HG03442 (cell line): ENCODE measurements around the gene GRM8.
A peak's percentile ranks its signal among the peaks of the same experiment; 100 is the strongest.

Source experiments
- ATAC-seq: cut with Tn5 transposase; IDR thresholded peaks from one replicate; pipeline ENCODE4 v1.9.1; 2021; ENCODE audit warnings: mild to moderate bottlenecking, moderate library complexity; ENCODE audit not compliant: unreplicated experiment

Gene GRM8

DNA sequence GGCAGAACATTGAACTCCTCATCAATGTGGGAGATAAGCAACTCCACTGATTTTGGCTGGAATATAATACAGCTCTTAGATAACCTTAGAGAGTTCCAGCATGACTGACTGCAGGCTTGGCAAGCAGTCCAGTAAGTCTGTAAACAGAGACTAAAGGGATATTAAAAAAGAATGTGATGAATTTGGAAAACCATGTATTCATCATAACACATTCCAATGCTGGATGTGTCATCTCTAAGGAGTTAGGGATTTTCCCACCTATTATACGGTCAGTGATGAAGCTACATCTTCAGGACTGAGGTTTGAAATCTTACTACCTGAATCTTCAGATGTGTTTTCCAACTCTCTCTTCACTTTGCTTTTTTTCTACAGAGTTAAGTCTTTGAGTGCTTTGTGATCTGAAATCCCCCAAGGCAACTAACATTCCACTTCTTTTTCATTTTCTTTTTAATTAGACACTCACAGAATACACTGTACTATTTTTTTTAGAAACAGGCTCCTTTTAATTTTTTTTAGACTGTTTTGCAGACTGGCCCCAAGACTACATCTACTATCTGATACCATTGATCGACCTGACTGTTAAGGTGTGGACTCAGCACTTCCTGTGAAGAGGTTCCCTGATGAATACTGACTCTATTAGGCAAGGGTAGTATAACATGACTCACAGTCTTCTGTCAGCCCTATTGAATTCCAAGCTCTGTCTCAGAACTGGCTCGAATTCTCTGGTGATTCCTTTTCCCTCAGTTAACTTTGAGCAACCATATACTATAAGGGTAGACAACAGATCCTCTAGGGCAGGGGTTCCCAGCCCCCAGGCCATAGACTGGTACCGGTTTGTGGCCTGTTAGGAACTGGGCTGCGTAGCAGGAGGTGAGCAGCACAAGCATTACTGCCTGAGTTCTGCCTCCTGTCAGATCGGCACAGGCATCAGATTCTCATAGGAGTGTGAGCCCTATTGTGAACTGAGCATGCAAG lies 678.2 kb downstream of the GRM8 start:
- ATAC-seq: no peak

DNA sequence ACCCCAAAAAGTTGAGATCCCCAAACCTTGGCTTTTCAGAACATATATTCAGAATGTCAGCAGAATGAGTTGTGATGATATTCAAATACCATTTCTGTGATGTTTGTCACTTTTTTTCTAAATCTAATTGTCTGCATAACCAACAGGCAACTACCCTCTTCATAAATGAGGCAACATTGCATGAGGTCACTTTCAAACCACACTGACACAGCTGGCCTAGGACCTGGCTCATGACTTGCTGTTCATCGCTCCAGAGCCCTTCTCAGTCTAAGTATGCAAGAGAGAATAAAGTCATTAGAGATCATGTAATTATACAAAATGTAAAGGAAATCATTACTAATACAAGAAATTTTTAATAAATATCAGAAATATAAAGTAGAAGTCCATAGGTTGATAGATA lies 681.9 kb downstream of the GRM8 start:
- ATAC-seq: no peak

DNA sequence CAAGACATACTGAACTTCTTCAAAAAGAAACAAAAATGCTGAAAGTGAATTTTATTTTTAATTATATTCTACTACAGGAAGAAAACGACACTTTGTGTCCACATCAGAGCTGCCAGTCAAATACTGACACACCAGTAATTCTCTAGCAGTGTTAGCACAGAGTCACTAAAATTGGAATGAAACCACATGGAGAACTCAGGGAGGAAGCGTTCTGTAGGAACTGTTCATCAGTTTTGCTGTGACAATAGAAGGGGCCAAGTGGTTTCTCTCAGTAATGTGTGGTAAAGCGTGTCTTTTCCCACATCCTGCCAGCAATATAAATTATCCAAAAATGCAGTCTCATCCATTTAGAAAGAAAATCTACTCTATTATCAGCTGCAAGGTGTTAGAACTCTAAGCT lies 683.3 kb downstream of the GRM8 start:
- ATAC-seq: peak; percentile 75

DNA sequence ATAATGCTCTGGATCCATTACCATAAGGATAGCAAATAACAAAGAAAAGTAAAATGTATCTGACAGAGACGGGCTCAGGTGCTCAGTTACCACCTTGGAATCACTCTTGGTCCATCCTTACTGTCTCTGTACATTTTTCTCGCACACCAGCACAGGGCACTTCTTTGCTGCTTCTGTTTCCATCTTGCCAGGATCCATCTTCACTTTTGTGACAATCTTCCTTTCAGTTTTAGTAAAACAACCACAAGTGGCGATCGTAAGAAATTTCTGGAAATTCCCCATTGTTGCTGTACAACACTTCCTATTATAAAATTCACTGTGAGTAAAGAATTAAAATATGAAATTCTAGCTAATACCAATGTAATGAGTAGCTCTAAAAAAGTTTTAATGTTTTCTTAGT lies 695.5 kb downstream of the GRM8 start:
- peak; percentile 65 for ATAC-seq

DNA sequence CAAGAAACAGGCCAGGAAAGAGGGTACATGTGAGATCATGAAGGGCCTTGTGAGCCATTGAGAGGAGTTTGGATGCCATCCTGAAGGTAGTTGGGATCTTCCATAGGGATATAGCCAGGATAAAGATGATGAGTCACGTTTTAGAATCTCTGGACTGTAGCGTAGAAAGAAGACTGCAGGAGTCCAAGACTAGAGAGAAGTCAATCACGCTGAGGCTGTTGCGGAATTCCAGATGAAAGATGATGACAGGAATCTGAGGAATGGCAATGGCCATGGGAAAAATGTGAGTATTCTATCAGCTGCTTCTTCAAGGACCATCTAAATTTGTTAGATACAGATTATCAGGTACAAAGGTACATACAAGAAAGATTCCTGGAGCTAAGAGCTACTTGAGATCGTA lies 711.3 kb downstream of the GRM8 start:
- ATAC-seq: no peak

DNA sequence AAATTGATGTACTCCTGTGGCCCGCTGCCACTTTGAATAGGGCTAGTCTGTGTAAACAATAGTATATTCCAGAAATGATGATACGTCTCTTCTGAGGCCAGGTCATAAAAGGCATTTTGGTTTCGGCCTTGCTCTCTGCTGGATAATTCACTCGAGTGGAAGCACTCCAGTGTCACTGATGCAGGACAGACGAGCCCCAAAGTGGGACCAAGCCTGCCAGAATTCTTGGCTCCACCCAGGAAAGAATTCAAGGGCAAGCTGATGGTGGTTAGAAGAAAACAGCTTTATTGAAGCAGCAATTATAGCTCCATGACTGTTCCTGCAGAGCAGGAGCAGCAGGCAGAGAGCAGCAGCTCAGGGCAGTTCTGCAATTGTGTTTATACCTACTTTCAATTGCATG lies 717.6 kb downstream of the GRM8 start:
- ATAC-seq: no peak

DNA sequence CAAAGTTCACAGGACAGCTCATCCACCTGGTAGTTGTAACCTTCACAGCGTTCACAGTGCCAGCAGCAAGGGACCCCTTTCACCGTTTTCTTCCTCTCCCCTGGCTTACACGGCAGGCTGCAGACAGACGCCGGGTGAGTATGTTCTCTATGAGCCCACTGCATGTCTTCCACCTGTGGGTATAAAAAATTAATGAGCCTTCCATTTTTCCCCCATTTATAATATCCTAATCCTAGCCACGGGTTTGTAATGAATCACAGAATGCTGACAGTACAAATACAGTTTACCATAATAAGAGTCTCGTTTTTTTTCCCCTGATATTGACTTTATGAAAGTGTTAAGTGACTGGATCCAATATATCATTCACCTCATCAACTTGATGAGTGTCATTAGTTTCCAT lies 719.0 kb downstream of the GRM8 start:
- no peak for ATAC-seq

DNA sequence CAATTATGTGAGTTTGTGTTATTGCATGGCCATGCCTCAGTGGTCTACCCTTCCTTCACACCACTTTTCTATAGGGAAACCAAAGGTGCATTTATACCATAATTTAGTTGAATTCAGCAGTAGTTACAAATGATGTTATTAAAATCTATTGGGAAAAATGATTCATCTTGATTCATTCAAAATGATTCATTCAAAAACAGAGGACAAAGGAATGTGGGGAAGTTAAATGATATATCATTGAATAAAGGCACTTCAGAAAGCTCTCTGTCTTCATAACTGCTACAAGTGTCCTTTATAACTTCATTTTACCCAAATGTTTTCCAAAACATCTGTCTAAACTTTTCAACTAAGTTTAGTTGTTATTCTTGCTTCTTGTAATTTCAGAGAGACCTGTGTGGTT lies 722.9 kb downstream of the GRM8 start:
- no peak for ATAC-seq

DNA sequence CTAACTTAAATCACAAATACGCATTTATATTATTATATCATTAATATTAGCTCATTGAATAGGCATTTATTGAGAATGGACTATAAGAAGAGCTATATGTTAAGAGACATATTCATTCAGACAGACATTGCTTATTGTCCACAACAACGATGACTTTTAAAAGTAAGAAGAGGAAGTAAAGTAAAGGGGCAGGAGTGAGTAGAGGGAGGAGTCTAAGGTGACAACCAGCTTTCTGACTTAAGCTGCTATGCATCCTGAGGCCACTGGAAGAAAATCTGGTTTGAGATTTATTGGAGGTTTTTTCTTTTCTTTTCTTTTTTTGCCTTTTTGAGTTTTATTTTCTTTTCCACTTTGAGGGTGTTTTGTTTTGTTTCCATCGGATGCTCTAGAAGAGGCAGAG lies 723.5 kb downstream of the GRM8 start:
- ATAC-seq: no peak

DNA sequence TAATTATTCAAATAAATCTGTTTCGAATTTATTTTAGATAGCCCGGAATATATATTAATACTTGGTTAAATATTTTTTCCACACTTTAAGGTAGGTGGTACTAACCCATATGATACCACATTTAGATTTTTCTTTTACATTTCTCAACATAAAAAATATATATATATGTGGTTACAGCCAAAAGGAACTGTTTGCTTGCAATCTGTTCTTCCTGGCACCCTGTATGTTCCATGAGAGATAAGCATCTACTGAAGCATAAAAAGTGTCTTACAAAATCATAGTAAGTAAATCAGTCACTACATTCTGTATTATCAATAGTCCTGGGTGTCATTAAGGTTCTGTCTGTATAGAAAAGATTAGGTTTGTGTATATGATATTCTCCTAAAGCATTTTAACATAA lies 726.8 kb downstream of the GRM8 start:
- ATAC-seq: no peak

DNA sequence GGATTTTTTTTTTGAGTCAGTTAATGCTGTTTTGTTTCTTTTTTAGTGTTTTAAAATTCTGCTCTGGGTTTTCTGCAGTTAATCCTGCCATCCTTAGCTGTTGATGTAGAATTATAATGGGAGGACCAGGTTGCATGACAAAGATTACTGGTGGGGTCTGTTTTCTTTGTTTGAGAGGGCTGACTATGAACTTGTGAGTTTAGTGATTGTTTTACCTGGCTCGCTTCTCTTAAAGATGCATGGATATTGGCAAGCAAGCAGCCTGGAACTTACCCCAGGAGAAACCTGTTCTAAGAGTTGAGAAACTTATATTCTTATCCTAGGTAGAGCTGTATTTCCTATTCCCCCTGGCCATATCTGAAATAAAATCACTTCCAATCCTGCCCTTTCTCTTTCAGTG lies 727.8 kb downstream of the GRM8 start:
- no peak for ATAC-seq

DNA sequence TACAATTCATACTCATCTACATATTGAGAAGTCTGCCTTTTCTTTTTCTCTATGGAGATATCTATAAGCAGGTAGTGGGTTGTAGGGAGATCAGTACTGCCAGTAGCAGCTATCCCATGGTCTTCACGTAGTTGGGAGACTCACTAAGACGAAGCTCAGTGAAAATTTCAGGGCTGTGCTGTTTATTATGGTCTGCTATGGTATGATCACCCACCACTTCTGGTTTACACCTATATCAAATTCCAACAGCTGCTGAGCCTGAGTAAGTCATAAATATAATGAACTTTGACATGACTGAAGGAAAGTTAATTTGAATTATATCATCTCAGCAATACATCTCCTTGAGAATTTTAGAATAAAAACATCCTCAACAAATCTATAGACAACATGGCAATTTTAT lies 741.7 kb downstream of the GRM8 start:
- ATAC-seq: no peak

DNA sequence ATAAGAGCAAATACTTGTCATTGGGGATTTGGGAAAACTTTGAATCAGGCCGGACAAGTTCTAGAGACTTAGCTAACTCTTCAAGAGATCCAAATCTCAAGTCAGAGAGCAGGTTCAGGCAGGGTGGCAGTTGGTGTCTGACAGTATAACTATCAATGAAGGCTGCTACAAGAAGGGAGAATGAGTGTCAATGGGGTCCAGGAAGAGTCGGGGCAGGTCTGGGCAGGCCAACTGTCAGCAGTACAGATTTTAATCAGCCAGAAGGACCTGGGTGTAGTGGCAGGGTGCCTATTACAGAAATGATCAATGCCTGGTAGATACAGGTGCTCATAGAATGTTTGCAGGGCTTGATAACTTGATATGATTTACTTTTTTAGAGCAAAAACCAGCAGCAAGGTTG lies 751.1 kb downstream of the GRM8 start:
- ATAC-seq: peak; percentile 91

DNA sequence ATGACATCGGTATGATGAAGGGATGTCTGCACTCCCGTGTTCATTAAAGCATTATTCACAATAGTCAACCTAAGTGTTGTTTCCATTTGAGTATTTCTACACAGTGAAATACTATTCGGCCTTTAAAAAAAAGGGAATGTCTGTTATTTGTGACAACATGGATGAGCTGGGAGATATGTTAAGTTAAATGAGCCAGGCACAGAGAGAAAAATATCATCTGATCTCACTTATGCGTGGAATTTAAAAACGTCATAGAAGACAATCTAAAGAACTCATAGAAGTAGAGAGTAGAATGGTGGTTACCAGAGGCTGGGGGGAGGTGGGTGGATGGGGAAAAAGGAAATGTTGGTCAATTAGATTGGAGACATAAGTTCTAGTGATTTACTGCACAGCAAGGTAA lies 753.3 kb downstream of the GRM8 start:
- ATAC-seq: no peak

DNA sequence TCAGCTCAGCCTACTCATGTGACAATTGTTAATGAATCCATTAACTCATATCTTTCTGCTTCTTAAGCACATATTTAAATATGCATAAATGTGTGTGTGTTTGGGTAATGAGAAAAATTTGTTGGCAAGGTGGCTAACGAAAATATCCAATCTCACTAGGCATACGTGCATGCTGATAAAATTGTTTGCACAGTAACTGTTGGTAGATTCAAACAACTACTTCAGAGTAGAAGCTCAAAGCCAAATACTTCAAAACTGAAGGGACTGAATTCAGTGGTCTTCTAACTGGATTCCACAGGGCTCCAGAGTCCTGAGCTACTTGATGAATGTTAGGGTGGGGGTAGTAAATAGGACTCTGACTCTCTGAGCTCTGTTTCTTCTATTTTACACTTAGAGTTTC lies 757.0 kb downstream of the GRM8 start:
- ATAC-seq: no peak

DNA sequence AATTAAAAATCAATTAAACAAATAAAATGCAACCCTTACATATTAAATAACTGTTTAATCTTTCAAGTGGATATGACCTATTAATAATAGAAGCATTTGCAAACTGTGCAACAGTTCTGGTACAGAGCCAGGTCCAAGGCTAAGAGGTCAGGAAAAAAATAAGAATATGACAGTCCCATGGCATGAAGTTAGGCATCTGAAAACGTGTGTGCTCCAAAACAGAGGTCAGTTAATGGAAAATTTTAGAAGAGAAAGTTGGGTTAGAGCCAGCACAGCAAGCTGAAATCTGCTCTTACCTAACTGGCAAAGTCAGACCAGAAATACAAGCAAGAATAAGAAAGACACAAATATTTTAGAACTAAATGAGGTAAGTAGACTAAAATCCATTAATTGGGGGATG lies 757.7 kb downstream of the GRM8 start:
- ATAC-seq: no peak

DNA sequence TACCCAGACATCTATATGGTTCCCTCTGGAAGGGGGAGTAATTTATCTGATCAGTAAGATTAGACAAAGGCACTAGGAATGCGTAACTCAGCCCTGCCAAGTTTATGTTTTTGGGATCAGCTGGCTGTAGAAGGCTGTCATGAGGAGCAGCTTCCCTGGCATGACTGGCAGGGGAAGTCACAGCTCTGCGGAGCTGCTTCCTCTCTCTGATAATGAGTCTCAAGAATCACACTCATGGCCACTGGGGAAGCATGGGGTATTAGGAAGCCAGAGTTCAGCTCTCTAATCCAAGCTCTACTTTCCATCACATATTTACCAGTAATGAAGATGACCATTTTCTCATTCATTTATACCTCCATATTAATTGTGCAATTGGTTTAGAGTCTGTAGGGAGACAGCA lies 758.9 kb downstream of the GRM8 start:
- ATAC-seq: no peak

DNA sequence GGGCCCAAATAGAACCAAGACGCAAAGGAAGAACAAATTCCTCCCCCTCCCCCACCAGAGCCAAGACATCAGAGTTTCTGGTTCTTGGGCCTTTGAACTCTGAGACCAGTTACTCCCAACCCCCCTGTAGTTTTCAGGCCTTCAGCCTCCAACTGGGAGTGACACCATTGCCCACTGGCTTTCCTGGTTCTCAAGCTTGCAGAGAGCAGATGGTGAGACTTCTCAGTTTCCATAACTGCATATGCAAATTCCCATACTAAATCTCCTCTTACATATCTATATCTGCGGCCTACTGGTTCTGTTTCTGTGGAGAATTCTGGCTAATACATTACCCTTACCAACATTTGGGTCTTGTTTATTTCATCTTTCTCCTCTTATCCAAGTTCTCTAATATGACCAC lies 762.9 kb downstream of the GRM8 start:
- no peak for ATAC-seq

DNA sequence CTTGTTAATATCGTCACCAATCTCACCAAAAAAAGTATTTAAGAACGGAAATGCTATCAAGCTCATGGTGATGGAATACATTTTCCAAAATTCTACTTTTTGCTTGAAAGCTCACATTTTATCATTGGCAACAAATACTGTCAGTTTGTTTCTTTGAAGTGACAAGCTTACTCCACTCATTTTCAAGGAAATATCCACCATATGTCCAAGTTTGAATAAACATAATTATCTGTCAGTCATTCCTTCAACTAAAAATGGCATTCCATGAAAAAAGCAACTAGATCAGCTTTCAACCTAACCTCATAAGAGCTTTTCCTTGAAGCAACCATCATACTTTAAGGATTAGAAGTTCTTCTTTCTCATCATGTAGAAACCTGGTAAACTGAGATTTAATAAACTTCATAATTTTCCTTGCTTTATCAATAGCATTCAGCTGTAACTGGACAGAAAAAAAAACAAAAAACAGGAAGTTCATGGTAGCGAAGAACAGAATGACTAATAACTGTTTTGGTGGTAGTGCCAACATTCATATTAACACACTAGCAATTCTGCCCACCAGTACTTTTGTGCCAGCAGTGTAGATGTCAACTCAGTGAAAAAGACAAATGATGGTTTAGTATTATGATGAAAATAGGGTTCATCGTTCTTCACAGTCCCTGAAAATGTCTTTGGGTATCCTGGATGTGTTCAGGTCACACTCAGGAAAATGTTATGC lies 764.9 kb downstream of the GRM8 start:
- no peak for ATAC-seq

DNA sequence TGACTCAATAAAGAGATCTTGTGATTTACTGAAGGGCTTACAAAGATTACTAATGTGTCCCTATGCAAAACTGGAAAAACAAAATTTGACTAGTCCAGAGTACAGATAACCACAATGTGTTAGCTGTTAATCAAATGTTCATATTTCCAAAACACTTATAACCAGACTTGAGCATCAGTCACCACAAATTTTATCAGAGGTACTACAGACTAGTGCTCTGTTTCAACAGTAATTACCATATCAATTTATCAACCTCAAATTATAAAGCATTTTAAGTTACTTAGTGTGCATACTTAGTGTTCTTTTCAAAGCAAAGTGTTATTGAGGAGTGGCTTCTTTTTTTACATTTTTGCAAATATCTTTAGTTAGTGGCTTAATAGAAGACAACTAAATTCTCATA lies 765.9 kb downstream of the GRM8 start:
- no peak for ATAC-seq

DNA sequence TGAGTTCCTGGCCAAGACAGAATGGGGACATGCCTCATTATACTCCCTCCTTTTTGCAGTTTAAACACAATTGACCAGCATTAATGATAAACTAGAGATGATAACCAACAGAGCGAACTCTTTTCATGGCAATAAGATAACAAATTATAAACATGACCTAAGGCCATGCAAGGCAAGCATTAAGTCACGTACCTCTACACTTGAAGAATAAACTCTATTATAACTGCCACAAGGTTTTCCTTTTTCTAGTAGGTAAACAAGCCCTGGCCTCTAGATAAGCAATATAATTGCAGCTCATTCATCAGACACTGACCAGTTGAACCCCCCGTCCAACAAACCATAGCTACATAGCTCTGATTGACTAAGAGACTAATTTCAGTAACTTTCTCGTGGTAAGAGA lies 767.0 kb downstream of the GRM8 start:
- no peak for ATAC-seq

DNA sequence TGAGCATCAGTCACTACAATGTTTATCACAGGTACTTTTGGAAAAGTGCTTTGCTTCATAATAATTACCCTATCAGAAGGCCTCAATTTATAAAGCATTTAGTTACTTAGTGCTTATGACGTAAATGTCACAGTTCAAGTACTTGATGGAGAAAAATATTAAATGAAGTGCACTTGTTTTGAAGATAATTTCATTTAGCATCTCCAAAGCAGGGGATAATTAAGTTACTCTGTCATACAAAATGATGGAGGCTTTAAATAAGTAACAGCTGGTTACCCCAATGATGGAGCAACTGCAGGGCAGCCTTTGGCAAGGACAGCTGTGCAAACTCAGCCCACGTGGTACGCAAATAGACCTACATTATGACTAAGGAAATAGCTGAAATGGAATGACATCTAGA lies 768.8 kb downstream of the GRM8 start:
- ATAC-seq: no peak
